ENCODE results near the gene TEX9. TPM values are rescaled to one million over a fixed set of nuclear protein-coding genes. Genes with fewer than 3 reads are reported as not detected.
A peak's percentile ranks its signal among the peaks of the same experiment; 100 is the strongest.

The TEX9 gene
- total and polyA plus RNA-seq, 12 donors: 3.5 to 18.3 (median 8.6) TPM

DNA sequence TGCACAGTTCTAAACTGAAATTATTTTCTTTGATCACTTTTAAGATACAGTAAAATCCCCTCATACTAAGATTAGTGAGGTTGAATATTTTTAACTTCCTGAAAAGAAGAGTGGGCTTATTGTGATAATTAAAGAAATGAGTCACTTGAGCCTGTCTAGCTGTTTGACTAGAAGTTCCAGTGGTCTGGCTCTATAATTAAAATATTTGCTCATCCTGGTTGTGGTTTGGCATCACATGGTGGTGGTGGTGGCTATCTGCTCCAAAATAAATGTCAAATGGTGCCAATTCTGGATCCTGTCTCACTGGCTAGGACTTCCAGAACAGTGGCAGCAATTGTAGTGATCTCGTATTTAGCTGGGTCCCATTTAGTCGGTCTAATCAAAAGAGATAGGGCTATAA, 8.6 kb upstream of the TEX9 start:
- H3K4me3 ChIP-seq: no peak overlapping the region
- WGBS, 4 donors: 80 to 100% (median 93%) methylated on average over 2 of the region's 2 CpGs

DNA sequence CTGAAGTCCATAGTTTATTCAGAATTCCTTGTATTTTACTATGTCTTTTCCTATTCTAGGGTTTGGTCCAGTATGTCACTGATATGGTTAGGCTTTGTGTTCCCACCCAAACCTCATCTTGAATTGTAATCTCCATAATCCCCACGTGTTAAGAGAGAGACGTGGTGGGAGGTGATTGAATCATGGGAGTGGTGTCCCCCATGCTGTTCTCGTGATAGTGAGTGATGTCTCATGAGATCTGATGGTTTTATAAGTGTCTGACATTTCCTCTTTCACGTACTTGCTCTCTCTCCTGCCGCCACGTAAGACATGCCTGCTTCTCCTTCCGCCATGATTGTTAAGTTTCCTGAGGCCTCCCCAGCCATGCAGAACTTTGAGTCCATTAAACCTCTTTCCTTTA, 6.6 kb upstream of the TEX9 start:
- H3K27me3 ChIP-seq: no peaks in the 10 kb centered on the region
- no peak for DNase-seq
- H3K4me1 ChIP-seq (replicated peaks in 1 of 2): no peaks in the 10 kb centered on the region
- intact Hi-C loops (cut with DNase I): no loop called here
- H3K36me3 ChIP-seq (replicated peaks in 1 of 2): no peaks in the 10 kb centered on the region
- H3K27ac ChIP-seq: no peak overlapping the region
- no peaks in the 10 kb centered on the region for H3K9me3 ChIP-seq (replicated peaks in 1 of 3)
- WGBS, 4 donors: 76 to 88% (median 86%) methylated on average over 7 of the region's 7 CpGs
- TF ChIP-seq POLR2A (IDR thresholded peaks at IDR 0.05): no peak
- TF ChIP-seq, protein P1, sequence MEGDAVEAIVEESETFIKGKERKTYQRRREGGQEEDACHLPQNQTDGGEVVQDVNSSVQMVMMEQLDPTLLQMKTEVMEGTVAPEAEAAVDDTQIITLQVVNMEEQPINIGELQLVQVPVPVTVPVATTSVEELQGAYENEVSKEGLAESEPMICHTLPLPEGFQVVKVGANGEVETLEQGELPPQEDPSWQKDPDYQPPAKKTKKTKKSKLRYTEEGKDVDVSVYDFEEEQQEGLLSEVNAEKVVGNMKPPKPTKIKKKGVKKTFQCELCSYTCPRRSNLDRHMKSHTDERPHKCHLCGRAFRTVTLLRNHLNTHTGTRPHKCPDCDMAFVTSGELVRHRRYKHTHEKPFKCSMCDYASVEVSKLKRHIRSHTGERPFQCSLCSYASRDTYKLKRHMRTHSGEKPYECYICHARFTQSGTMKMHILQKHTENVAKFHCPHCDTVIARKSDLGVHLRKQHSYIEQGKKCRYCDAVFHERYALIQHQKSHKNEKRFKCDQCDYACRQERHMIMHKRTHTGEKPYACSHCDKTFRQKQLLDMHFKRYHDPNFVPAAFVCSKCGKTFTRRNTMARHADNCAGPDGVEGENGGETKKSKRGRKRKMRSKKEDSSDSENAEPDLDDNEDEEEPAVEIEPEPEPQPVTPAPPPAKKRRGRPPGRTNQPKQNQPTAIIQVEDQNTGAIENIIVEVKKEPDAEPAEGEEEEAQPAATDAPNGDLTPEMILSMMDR (IDR thresholded peaks at IDR 0.05): no peak
- no peak overlapping the region for H3K4me3 ChIP-seq

More for the DNA sequence above, 8.6 kb upstream of the TEX9 start:
- no peak for TF ChIP-seq POLR2A (IDR thresholded peaks at IDR 0.05)
- TF ChIP-seq, protein P1 (IDR thresholded peaks at IDR 0.05): no peak
- no peak for DNase-seq
- Histone ChIP-seq H3K27me3 (no peaks in the 10 kb centered on the region), H3K9me3 (replicated peaks in 1 of 3) (no peaks in the 10 kb centered on the region), H3K4me1 (replicated peaks in 1 of 2) (no peaks in the 10 kb centered on the region), H3K27ac (no peak overlapping the region), H3K36me3 (replicated peaks in 1 of 2) (no peaks in the 10 kb centered on the region)
- intact Hi-C loops (cut with DNase I): no loop called here

DNA sequence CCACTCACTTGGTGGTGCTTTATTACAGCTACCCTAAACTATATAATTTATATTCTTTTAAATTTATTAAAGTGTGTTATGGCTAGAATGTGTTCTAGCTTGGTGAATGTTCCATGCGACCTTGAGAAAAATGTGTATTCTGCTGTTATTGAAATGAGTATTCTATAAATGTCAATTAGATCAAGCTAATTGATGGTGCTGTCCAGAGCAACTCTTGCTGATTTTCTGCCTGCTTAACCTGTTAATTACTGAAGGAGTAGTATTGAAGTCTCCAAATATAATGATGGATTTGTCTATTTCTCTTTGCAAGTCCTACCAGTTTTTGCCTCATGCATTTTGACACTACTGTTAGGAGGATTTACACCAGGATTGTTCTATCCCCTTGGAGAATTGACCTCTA, 3.2 kb upstream of the TEX9 start:
- Histone ChIP-seq H3K27ac (no peak overlapping the region), H3K36me3 (replicated peaks in 1 of 2) (no peaks in the 10 kb centered on the region), H3K9me3 (replicated peaks in 1 of 3) (no peaks in the 10 kb centered on the region), H3K27me3 (no peaks in the 10 kb centered on the region), H3K4me1 (replicated peaks in 1 of 2) (peaks cover 5 to 6% of the 10 kb centered on the region in 2 donors), H3K4me3 (no peak overlapping the region)
- DNase-seq: no peak
- TF ChIP-seq, protein P1 (IDR thresholded peaks at IDR 0.05): no peak
- no peak for TF ChIP-seq POLR2A (IDR thresholded peaks at IDR 0.05)
- intact Hi-C loops (cut with DNase I): loop anchor here in 1 of 2 donors (10.0 kb wide), 1 partner anchor 117 kb away; the partner anchor contains the start of gene RFX7
- WGBS, 4 donors: 60 to 94% (median 78%) methylated on average over 1 of the region's 1 CpG

GRCh38 chr15:56366211-56366610, 985 bp downstream of the TEX9 start:
- TF ChIP-seq, protein P1 (IDR thresholded peaks at IDR 0.05): no peak
- no peak for TF ChIP-seq POLR2A (IDR thresholded peaks at IDR 0.05)
- Histone ChIP-seq H3K9me3 (replicated peaks in 1 of 3) (no peaks in the 10 kb centered on the region), H3K4me1 (replicated peaks in 1 of 2) (peaks cover 5 to 6% of the 10 kb centered on the region in 2 donors), H3K36me3 (replicated peaks in 1 of 2) (no peaks in the 10 kb centered on the region), H3K27me3 (no peaks in the 10 kb centered on the region), H3K27ac (peak overlapping the region in 1 of 5 donors; percentile 75), H3K4me3 (peak overlapping the region in 1 of 4 donors; percentile 77)
- 17 to 30% (median 26%) methylated on average over 2 of the region's 2 CpGs for WGBS, 4 donors
- no peak for DNase-seq
- intact Hi-C loops (cut with DNase I): loop anchor here in 1 of 2 donors (10.0 kb wide), 1 partner anchor 121 kb away; the partner anchor contains the start of gene RFX7
